ENCODE data around the gene ZDHHC11.

DNA sequence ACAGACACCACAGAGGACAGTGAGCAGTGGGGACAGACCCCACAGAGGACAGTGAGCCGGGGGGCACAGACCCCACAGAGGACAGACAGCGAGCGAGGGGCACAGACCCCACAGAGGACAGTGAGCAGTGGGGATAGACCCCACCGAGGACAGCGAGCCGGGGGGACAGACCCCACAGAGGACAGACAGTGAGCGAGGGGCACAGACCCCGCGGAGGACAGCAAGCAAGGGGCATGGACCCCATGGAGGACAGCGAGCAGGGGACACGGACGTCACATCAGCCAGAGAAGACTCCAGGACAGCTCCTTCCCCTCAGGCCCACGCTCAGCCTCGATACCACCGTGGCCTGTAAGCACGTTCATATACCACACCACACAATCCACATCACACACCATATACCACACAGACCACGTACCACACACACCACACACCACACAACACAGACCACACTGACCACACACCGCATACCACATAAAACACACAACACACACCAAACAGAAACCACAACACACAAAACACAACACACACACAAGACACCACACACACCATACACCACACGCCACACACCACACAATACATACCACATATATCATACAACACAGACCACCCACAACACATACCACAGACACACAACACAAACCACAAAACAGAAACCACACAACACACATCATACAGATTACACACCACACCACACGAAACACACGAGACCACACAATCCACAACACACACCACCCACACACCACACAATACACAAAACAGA, 5.2 kb upstream of the ZDHHC11 start:
- TF ChIP-seq, protein P1, sequence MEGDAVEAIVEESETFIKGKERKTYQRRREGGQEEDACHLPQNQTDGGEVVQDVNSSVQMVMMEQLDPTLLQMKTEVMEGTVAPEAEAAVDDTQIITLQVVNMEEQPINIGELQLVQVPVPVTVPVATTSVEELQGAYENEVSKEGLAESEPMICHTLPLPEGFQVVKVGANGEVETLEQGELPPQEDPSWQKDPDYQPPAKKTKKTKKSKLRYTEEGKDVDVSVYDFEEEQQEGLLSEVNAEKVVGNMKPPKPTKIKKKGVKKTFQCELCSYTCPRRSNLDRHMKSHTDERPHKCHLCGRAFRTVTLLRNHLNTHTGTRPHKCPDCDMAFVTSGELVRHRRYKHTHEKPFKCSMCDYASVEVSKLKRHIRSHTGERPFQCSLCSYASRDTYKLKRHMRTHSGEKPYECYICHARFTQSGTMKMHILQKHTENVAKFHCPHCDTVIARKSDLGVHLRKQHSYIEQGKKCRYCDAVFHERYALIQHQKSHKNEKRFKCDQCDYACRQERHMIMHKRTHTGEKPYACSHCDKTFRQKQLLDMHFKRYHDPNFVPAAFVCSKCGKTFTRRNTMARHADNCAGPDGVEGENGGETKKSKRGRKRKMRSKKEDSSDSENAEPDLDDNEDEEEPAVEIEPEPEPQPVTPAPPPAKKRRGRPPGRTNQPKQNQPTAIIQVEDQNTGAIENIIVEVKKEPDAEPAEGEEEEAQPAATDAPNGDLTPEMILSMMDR (IDR thresholded peaks at IDR 0.05) = no peak
- TF ChIP-seq POLR2AphosphoS5 (IDR thresholded peaks at IDR 0.05) (no peak), POLR2A (IDR thresholded peaks at IDR 0.05; ENCODE audit: low read depth) (no peak)

Data from esophagus muscularis mucosa (tissue), 3 donors.